Memory B cell (primary cell): ENCODE data around the gene EIF3A.
A peak's percentile ranks its signal among the peaks of the same experiment; 100 is the strongest.

ENCODE experiments used
- ATAC-seq: fragments of 150-1000 bp; cut with Tn5 transposase; 2 replicates; pipeline ENCODE4 v1.10.0; 2021; ENCODE audit warnings: low read depth, mild to moderate bottlenecking, moderate library complexity
- DNase-seq, 2 donors: peaks; one replicate each; pipeline ENCODE4 v3.0.0; 2022; ENCODE audit warnings: low spot score in 2 of 2
- H3K27ac Mint-ChIP-seq: one replicate; pipeline ENCODE4 v1.8.0; 2022; ENCODE audit warnings: mild to moderate bottlenecking, moderate library complexity, mixed read lengths
- H3K27me3 Mint-ChIP-seq: one replicate; pipeline ENCODE4 v1.8.0; 2022; ENCODE audit warnings: mixed read lengths
- H3K36me3 Mint-ChIP-seq: one replicate; pipeline ENCODE4 v1.8.0; 2022; ENCODE audit warnings: mild to moderate bottlenecking, mixed read lengths
- H3K4me1 Mint-ChIP-seq: one replicate; pipeline ENCODE4 v1.8.0; 2022; ENCODE audit warnings: mixed read lengths
- H3K4me3 Mint-ChIP-seq: one replicate; pipeline ENCODE4 v1.8.0; 2022; ENCODE audit warnings: mild to moderate bottlenecking, moderate library complexity, mixed read lengths
- H3K9me3 Mint-ChIP-seq: one replicate; pipeline ENCODE4 v1.8.0; 2022; ENCODE audit warnings: mixed read lengths

The EIF3A gene

DNA sequence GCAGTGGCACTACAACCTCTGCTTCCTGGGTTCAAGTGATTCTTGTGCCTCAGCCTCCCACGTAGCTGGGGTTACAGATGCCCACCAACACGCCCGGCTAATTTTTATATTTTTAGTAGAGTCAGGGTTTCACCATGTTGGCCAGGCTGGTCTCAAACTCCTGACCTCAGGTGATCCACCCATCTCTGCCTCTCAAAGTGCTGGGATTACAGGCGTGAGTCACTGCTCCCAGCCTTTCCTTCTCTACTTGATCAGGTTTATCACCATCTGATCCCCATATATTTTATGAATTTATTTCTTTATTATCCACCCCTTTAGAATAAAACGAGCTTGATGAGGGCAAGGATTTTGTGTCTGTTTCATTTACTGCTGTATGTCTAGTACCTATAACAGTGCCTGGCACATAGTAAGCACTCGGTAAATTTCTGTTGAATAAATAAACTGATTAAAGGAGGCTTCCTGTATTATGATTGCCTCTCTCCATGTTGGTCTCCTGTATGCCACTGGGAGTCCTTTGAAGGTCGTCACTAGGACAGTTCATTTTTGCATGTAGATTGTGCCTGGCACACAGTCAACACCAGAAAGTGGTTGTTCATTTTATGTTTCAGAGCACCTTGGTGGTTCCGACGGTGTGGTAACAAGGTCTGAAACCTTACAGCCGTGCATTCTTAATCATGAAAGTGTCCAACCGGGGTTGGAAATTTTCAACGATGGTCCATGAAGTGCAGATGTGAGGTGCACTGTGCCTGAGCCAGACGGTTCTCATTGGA, 9.6 kb upstream of the EIF3A start:
- Mint-ChIP-seq H3K4me3 (peak overlapping the region; percentile 2), H3K27me3 (peaks cover 3% of the 10 kb centered on the region), H3K27ac (peak overlapping the region; percentile 83), H3K4me1 (peaks cover 36% of the 10 kb centered on the region), H3K9me3 (no peaks in the 10 kb centered on the region), H3K36me3 (no peaks in the 10 kb centered on the region)
- ATAC-seq, result no peak
- DNase-seq, result no peak

DNA sequence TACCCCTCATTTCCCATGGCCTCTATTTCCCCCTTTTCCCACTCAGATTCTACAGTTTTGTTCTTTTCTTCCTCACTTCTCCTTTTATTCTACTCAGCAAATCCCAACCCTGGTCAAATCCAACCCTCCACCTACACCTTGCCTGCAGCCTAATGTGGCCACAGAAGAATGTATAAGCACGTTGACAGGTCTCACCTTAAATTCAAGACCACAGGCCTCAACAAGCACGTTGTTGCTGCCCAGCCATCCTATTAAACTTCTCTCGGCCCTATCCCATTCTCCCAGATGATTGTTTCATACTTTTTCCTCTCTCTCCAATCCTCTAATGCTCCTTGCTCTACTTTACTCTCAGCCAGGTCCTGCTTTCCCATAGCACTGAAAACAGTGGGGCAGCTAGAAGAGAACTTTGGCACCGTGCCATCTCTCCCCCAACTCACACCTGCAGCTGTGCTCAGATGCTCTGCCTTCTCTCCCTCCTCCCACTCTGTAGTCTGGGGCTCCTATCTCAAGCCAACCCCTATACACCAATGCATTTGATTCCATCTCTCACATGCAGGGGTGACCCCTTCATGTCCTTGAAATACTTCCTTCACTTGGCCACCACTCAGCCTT, 6.8 kb upstream of the EIF3A start:
- Mint-ChIP-seq H3K27me3 (peaks cover 3% of the 10 kb centered on the region), H3K9me3 (no peaks in the 10 kb centered on the region), H3K36me3 (no peaks in the 10 kb centered on the region), H3K4me1 (peaks cover 42% of the 10 kb centered on the region), H3K4me3 (peak overlapping the region; percentile 50), H3K27ac (peak overlapping the region; percentile 7)
- no peak for DNase-seq
- ATAC-seq, result no peak

DNA sequence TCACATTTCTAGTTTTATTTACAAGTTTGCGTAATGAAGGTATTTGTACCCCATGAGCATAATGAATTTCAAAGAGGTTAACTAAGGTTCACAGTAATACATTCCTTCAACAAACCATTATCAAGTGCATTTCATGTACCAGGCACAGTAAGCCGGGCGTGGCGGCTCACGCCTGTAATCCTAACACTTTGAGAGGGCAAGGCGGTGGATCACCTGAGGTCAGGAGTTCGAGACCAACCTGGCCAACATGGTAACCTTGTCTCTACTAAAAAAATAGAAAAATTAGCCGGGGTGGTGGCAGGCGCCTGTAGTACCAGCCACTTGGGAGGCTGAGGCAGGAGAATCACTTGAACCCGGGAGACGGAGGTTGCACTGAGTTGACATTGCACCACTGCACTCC, 4.3 kb upstream of the EIF3A start:
- Mint-ChIP-seq H3K4me1 (peaks cover 31% of the 10 kb centered on the region), H3K27me3 (no peaks in the 10 kb centered on the region), H3K27ac (no peak overlapping the region), H3K36me3 (no peaks in the 10 kb centered on the region), H3K9me3 (no peaks in the 10 kb centered on the region), H3K4me3 (no peak overlapping the region)
- DNase-seq (no peak), ATAC-seq (no peak)

DNA sequence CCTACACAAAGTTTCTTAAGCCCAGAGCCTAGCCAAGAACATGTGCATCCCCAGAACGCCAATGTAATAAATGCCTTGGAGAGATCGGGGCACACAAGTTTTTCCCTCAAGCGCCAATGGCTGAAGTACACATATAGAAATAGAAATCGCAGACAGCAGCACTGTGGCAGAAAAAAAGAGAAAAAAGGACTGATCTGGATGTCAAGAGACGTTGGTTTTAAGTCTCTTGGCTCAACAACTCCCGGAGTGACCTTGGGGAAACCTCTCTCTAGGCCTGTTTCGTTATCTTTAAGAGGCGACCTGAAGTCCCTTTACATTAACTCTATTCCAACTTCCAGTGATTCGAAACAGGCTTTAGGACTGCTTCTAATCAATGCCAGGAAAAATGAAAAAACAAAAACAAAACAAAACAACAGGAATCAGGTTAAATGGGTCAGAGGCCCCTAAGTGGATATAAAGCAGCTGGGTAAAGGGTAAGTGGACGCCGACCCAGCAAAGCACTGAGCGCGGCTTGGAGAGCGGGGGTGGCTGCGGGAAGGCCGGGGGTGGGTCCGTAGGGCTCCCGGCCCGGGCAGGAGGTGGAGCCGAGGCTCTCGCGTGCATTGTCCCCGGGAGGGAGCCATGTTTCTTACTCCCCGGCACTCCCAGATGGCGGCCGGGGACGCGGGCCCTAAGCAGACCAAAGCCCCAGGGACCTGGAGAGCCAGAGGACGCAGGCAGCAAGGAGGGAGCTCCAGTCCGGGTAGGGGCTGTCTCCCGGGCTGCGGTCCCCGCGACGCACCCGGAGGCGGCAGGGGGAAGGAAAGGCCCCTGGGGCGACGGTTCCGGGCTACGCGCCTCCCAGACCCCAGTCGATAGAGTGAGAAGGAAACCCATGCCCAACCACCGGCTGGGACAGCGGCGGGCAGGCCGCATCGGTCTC, 757 bp downstream of the EIF3A start:
- ATAC-seq, result peak; percentile 56
- peaks cover 4% of the 10 kb centered on the region for H3K36me3 Mint-ChIP-seq
- H3K9me3 Mint-ChIP-seq, result no peaks in the 10 kb centered on the region
- H3K27me3 Mint-ChIP-seq, result no peaks in the 10 kb centered on the region
- peak overlapping the region; percentile 89 for H3K4me3 Mint-ChIP-seq
- H3K27ac Mint-ChIP-seq, result peak overlapping the region; percentile 96
- DNase-seq, result peak in 1 of 2 donors; percentile 54
- peaks cover 28% of the 10 kb centered on the region for H3K4me1 Mint-ChIP-seq

DNA sequence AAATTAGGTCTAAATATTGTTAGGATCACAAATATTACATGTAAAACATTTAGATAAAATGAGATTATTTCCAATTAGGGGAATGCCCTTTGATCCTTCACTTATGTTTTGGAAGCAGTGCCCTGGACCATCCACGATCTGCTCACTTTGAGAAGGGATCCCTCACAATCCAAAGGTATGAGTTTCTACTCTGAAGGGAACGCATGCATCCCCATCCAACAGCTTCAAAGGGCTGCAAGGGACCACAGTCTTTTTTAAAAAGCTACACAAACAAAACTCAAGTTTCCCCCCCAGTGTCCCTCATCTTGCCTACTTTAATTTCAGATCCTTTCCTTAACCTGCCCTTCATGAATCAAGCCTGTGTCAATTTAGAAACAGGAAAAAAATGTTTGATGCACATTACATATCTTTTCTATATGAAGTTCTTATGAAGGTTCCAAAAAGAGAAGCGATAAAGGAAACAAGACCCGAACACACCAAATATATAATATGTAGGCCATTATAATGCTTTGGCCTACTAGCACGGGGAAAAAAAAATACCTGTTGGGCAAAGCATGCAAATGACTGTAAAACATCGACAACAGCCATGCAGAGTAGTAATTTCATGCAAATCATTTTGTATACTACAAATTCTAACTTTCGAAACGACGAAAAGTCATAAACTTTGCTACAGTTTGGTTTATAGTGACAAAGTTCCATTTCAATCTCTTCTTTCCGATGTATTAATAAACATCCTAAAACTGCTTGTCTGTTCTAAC, 2.0 kb downstream of the EIF3A start:
- no peak for ATAC-seq
- Mint-ChIP-seq H3K27me3 (no peaks in the 10 kb centered on the region), H3K36me3 (peaks cover 4% of the 10 kb centered on the region), H3K4me1 (peaks cover 22% of the 10 kb centered on the region), H3K9me3 (no peaks in the 10 kb centered on the region), H3K27ac (peak overlapping the region; percentile 96), H3K4me3 (peak overlapping the region; percentile 89)
- no peak for DNase-seq

DNA sequence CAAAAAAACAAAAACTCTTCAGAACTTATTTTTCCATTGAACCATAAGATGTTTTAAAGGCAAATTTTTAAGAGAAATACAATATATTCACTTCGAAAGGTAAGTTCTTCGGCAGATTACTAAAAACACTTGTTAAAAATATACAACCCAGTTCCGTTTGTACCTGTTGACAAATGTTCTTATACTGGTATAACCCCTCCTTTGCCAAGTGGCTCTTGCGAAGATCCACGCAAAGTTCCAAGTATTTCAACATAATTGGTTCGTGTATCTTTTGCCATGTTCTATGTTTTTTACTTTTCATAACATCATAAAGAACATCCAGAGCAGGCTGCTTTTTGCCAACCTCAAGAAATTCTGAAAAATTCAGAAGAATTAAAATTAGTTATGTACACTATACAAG, 7.0 kb downstream of the EIF3A start:
- DNase-seq (no peak), ATAC-seq (no peak)
- H3K27me3 Mint-ChIP-seq, result no peaks in the 10 kb centered on the region
- H3K27ac Mint-ChIP-seq, result peak overlapping the region; percentile 67
- H3K36me3 Mint-ChIP-seq, result peaks cover 23% of the 10 kb centered on the region
- peaks cover 14% of the 10 kb centered on the region for H3K4me1 Mint-ChIP-seq
- no peak overlapping the region for H3K4me3 Mint-ChIP-seq
- H3K9me3 Mint-ChIP-seq, result no peaks in the 10 kb centered on the region

DNA sequence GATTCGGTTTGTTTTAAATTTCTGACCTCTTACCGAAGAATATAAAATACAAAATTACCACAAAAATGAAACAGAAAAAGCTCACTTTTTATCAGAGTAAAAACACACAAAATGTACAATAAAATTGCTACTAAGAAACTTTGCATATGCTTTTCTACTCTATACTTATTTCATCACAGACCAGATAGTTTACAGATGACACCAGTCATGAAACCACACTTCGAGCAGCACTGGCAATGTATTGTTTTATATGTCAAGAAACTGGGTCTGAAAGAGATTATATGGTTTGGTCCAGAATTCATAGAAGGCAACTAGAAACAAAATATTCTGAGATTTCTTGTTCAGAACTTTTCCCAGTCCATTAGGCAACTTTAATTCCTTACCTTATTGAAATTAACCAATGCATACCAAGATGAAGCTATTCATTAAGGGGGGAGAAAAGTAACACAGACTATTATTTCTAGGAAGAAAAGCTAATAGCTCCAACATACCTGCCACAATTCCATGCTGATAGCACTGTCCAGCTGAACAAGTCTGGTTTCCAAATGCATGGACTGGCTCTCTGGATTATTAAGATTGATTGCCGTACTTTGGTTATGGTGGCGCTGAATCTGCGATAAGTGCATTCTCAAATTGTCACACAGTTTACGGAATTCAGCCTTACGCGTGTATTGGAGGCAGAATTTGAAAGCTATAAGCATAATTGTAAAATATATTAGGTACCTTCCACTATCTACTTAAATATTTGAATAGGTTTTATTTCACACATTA, 10.0 kb downstream of the EIF3A start:
- ATAC-seq, result no peak
- Mint-ChIP-seq H3K27ac (no peak overlapping the region), H3K27me3 (no peaks in the 10 kb centered on the region), H3K36me3 (peaks cover 23% of the 10 kb centered on the region), H3K4me3 (no peak overlapping the region), H3K4me1 (peaks cover 6% of the 10 kb centered on the region), H3K9me3 (no peaks in the 10 kb centered on the region)
- DNase-seq, result no peak

DNA sequence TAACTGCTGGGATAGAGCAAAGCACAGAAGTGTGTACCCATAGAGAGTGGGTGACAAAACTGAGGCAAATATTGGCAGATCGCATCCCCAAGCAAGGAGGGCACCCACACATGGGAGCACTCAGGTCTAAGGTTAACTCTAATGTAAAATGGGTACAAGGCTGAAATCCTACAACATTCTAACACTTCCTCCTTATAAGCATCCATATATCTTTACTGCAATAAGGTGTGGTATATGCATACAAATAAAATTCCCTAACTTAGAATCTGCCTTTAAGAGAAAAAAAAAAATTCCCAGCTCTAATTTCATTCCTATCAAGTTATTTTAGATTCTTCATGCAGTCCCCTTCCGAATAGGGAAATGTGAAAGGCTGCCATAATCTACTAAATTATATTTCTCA, 18.7 kb downstream of the EIF3A start:
- Mint-ChIP-seq H3K27me3 (no peaks in the 10 kb centered on the region), H3K36me3 (peaks cover 51% of the 10 kb centered on the region), H3K4me3 (no peak overlapping the region), H3K9me3 (no peaks in the 10 kb centered on the region), H3K4me1 (peaks cover 14% of the 10 kb centered on the region), H3K27ac (peak overlapping the region; percentile 45)
- DNase-seq, result no peak
- no peak for ATAC-seq

DNA sequence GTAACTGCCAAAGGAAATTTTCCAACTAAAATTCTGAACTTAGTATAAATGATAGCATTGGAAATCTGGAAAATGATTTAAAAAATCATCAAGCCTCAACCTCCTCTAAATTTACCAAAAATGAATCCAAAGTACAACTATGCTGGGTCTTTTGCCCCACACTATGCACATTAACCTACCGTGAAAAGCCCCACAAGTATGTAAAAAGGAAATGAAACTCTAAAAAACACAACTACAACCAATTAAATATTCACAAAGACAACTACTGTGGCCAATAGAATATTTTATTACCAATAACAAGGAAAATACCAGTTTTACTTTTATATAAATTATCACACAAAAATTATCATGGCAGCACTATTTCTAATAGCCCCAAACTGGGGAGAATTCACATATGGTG, 19.3 kb downstream of the EIF3A start:
- Mint-ChIP-seq H3K9me3 (no peaks in the 10 kb centered on the region), H3K27me3 (no peaks in the 10 kb centered on the region), H3K4me1 (peaks cover 14% of the 10 kb centered on the region), H3K36me3 (peaks cover 54% of the 10 kb centered on the region), H3K4me3 (no peak overlapping the region), H3K27ac (peak overlapping the region; percentile 28)
- no peak for DNase-seq
- peak; percentile 75 for ATAC-seq

DNA sequence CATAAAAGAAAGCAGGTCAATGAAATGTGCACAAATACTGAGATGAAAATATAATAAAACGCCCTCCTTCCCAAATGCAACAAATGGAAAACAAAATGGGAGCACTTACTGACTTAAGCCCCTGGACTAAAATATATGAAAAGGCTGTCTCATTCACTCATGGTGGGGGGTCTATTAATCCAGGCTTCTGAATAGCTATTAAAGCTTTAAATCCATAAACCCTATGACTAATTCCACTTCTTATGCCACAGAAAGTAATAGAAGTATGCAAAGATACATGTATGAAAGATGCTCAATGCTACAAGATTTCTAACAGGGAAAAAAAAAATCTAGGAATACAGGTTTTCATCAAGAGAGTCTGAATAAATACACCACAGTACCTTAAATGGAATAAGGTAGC, 20.5 kb downstream of the EIF3A start:
- Mint-ChIP-seq H3K36me3 (peaks cover 49% of the 10 kb centered on the region), H3K4me3 (no peak overlapping the region), H3K27ac (no peak overlapping the region), H3K9me3 (no peaks in the 10 kb centered on the region), H3K4me1 (peaks cover 14% of the 10 kb centered on the region), H3K27me3 (no peaks in the 10 kb centered on the region)
- no peak for DNase-seq
- ATAC-seq, result no peak

DNA sequence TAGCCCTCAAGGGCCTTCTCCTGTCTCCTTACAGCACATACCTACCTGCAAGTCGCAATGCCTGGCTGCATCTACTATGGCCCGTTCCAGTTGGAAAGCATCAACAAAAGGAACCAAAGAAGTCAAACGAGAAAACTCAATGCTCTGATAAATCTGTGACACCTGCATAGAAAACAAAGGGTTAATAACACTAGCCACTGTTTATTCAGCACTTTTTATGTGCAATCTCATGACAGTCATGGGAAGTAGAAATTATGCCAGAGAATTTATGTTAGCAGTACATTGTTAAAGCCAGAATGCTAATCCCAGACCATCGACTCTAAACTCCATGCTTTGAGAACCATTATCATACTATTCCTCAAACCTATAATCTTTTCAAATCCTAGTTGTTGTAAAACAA, 21.1 kb downstream of the EIF3A start:
- no peak for DNase-seq
- Mint-ChIP-seq H3K4me3 (no peak overlapping the region), H3K27ac (no peak overlapping the region), H3K4me1 (peaks cover 14% of the 10 kb centered on the region), H3K9me3 (no peaks in the 10 kb centered on the region), H3K36me3 (peaks cover 46% of the 10 kb centered on the region), H3K27me3 (no peaks in the 10 kb centered on the region)
- ATAC-seq, result no peak

DNA sequence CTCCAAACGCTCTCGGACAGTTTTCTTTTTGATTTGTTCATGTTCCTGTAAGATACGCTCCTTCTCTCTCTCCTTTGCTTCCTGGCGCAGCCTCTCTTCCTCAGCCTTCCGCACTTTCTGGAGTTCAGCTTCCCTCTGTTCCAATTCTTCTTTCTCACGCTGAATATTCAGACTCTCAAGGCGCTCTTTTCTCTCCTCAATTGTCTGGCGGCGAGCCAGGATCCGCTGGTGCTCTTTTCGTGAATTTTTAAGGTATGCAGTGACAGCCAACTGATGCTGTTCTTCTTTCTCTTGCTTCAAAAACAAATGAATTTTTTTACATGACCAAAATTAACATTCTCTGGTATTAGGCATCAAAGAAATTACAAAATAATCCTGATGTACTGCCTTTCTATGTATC, 22.6 kb downstream of the EIF3A start:
- Mint-ChIP-seq H3K4me1 (peaks cover 14% of the 10 kb centered on the region), H3K9me3 (no peaks in the 10 kb centered on the region), H3K27me3 (no peaks in the 10 kb centered on the region), H3K4me3 (no peak overlapping the region), H3K36me3 (peaks cover 39% of the 10 kb centered on the region), H3K27ac (peak overlapping the region; percentile 25)
- DNase-seq, result no peak
- ATAC-seq, result no peak

DNA sequence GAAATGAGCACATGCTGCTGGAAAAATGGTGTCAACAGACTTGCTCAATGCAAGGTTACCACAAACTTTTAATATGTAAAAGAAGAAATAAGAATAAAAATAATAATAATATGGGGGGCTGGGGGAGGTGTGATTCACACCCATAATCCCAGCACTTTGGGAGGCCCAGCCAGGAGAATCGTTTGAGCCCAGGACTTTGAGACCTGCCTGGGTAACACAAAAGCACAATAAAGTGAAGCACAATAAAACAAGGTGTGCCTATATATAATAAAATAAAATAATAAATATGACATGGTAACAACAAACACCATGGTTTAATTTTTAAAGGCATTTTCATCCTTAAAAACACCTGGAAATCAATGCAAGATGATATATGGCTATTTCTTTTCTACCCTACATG, 25.1 kb downstream of the EIF3A start:
- H3K36me3 Mint-ChIP-seq, result peaks cover 41% of the 10 kb centered on the region
- DNase-seq (no peak), ATAC-seq (no peak)
- peaks cover 4% of the 10 kb centered on the region for H3K4me1 Mint-ChIP-seq
- no peaks in the 10 kb centered on the region for H3K27me3 Mint-ChIP-seq
- no peak overlapping the region for H3K27ac Mint-ChIP-seq
- no peak overlapping the region for H3K4me3 Mint-ChIP-seq
- H3K9me3 Mint-ChIP-seq, result no peaks in the 10 kb centered on the region
